Activated CD8-positive, alpha-beta memory T cell treated with anti-CD3 and anti-CD28 coated beads for 24 hours (primary cell): ENCODE results near the gene IL11.

Experiments
- DNase-seq: peaks from one replicate; pipeline ENCODE4 v3.0.0-alpha.2; 2020

Gene IL11

DNA sequence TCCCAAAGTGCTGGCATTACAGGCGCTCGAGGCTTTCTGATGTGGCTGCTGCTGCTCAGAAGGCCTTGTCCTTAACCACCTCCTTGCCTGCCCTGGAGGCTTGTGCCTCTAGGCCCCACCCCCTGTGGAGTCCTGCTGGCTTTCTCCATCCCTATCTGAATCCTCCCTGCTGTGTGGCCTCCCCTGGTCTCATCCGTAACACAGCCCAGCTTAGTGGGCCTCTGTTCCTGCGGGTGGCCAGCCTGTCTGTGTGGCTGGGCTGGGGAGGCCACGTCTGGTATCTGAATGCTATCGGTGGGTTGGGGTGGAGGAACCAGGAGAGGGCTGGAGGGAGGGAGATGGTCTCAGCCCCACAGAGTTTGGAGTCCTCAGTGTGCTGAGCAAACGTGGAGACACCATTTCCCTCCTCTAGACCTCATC is 20.2 kb upstream of the IL11 start:
- DNase-seq, result no peak

DNA sequence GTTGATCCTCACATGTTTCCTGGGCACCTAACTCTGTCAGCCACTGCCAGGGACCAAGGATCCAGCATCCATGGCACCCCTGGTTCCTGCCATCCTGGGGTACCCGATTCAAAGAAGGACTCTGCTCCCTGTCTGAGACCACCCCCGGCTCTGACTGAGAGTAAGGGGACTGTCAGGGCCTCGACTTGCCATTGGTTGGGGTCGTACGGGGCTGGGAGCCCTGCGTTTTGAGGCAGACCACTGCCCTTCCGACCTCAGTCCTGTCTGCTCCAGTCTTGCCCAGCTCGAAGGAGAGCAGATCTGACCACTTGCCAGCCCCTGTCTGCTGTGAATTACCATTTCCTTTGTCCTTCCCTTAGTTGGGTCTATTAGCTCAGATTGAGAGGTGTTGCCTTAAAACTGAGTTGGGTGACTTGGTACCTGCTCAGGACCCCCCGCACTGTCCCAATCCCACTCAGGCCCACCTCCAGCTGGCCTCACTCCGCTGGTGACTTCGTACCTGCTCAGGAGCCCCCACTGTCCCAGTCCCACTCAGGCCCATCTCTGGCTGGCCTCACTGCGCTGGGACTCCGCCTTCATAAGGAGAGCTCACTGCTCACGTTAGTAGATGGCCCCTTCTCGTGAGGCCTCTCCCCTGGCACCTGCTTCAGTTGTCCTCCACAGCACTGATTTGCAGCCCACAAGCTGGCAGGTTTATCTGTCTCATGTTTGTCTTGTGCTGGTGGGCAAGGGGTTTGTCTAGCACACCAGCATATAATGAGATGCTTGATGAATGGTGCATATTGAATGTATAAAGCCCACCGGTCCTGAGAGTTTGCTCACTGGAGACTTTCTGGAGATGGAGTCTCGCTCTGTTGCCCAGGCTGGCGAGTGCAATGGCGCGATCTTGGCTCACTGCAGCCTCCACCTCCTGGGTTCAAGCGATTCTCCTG is 19.4 kb upstream of the IL11 start:
- DNase-seq, result no peak

DNA sequence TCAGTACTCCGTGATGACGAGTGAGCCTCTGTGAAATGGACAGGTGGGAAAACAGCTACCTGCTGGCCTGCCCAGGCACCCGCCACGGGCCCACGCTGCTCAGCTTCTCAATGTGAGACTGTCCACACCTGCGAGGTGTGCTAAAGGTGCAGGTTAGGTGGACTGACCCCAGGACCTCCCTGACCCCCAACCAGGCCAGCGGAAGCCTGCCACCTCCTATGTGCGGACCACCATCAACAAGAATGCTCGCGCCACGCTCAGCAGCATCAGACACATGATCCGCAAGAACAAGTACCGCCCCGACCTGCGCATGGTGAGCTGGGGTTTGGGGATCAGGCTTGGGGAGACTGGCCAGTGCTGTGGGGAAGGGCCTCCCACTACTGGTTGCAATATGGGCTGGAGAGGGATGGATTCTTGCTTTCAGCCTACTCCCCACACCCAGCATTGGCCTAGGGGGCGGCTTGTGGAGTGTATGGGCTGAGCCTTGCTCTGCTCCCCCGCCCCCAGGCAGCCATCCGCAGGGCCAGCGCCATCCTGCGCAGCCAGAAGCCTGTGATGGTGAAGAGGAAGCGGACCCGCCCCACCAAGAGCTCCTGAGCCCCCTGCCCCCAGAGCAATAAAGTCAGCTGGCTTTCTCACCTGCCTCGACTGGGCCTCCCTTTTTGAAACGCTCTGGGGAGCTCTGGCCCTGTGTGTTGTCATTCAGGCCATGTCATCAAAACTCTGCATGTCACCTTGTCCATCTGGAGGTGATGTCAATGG is 17.7 kb upstream of the IL11 start:
- DNase-seq, result no peak

DNA sequence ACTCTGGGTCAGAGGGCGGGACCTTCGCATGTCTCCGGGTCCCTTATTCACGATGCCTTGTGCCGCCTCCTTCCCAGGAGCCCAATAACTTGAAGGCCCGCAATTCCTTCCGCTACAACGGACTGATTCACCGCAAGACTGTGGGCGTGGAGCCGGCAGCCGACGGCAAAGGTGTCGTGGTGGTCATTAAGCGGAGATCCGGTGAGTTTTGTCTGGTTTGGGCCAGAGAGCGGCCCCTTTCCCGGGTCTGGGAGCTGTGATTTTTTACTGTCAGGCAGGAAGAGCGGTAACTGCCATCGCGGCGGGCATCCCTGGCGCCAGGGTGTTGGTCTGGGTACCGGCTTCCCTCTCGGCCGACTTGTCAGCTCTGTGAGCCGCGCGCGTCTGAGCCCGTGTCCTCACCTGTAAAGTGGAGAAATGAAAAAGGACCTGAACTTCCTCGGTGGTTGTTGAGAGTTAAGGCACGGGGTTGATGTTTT is 16.3 kb upstream of the IL11 start:
- DNase-seq, result no peak

DNA sequence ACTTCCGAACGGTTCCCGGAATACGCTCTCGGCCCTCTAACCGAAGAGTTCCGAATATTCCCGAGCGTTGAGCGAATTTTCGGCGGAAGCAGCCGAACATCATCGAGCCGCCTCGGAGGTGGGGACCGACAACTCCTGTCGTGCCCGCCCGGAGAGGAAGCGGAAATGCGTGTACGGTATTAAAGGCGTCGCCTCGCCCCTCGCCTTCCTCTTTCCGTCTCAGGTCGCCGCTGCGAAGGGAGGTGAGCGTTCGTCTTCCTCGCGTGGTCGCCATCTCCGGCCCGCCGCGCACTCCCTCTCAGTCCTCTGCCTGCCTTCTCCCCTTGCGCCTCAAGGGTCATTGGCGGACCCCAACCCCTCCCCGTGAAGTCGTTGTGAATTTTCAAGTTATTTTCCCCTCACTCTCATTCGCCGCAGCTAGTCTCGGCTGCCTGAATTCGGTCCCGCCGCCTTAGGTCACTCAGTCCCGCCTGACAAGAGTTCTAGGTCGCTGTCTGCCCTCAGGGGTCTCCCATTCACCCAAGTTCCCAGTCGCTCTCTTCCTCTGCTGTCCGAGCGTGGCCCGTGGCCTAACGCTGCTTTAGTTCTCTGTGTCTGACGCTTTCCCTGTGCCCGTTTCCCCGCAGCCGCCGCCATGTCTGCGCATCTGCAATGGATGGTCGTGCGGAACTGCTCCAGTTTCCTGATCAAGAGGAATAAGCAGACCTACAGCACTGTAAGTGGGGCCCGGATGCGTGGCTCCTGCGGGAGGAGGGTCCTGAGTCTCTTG is 15.6 kb upstream of the IL11 start, which contains the start of gene RPL28:
Gene RPL28 (plus strand): TSS at position 209 of the 769 bp plus-strand sequence. CDS start 426 bp downstream, at position 635.
- DNase-seq, result peak; percentile 99

DNA sequence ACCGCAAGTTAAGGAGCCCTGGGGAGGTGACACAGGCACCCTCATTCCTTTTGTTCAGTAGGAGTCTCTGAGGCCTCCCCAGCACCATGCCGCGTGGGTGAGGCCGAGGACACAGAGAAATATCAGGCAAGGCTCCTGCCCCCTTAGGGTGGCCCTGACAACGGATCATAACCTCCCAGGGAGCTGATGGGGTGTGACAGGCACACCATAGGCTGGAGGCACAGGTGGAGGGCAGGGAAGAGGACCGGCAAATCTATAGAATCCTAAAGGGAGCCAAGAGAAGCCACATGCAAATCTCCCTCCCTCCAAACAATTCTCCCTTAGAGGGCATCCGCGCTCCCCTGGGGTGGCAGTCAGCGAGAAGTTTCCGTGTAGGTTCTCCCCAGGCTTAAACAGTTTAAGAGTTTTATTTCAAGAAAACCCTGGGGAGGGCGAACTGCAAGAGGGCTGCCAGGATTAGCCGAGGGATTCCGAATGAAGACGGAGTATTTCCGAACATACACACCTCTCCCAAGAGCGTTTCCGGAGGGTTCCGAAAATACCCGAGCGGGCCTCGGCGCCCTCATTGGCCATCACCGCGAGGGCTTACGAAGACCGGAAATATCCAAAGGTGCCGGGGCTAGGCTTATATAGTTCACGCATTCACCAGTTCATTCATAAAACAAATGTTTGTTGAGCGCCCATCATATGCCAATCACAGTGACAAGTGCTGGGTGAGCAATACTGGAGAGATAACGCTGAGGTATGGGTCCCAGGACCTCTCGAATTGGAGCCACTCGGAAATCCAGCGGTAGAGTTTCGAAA is 14.9 kb upstream of the IL11 start:
- DNase-seq, result peak; percentile 98

DNA sequence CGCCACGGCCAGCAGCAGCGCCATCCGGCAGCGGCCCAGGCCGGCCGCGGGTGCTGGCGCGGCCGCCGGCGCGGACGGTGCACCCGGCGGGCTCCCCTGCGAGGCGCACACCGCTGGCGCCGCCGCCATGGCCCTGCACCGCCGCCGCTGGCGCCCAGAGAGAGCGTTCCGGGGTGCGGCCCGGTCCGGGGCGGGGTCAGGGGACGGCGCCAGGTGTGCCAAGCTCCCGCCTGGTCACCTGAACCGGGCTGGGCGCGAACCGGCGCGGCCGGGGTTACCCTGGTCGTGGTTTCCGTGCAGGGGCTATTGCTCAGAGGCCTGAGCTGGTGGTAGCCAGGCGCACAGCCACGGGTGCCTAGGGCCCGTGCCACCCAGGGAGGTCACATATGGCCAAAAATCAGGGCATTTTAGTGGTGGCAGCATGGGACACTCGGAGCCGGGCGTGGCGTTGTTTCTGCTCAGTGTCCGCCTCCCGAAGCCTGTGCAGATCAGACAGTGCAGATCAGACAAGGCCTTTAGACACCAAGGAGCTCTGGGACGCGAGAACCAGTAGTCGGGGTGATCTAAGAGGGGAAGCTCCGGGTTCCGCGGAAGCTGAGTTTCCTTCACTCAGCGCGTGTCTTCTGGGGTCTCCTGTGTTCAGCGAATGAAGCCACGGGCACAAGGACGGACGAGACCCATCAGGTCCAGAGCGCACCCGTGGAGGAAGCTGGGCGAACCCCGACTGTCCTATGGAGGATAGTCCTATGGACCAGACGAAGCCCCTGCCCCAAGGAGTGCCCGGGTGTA is 14.1 kb upstream of the IL11 start, which contains the start of gene TMEM238:
Gene TMEM238 (minus strand): TSS at position 162 of the 789 bp plus-strand sequence. CDS start 33 bp downstream, at position 129.
- DNase-seq, result peak; percentile 86

DNA sequence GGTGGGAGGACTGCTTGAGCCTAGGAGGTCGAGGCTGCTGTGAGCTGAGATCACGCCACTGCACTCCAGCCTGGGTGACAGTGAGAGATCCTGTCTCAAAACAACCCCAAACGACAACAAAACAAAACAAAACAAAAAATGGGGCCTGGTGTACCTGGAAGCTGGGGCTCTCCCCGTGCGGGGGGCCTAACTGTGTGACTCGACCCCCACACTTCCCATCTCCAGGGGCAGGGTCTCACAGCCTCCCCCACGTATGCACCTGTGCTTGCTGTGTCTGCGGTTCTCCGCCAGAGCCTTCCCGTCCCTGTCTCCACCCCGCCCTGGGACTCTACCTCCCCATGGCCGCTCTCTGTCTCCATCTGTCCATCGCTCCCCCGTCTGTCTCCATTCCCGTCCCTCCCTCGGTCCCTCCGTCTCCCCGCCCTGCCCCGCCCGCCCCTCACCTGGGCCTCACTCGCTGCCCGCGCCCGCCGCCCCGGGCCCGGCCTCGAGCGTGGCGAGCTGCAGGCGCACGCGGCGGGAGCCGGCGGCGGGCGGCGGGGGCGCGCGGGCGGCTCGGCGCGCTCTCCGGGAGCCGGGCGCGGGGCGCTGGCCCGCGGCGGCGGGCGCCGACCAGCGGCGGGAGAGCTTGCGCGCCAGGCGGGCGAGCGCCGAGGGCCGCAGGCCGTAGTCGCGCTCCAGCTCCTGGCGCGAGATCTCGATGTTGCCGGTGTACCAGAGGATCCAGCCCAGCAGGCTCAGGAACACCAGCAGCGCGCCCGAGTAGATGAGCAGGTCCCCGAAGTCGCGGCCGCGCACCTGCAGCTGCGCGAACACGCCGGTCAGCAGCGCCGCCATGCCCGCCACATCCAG is 13.2 kb upstream of the IL11 start:
- DNase-seq, result peak; percentile 84

DNA sequence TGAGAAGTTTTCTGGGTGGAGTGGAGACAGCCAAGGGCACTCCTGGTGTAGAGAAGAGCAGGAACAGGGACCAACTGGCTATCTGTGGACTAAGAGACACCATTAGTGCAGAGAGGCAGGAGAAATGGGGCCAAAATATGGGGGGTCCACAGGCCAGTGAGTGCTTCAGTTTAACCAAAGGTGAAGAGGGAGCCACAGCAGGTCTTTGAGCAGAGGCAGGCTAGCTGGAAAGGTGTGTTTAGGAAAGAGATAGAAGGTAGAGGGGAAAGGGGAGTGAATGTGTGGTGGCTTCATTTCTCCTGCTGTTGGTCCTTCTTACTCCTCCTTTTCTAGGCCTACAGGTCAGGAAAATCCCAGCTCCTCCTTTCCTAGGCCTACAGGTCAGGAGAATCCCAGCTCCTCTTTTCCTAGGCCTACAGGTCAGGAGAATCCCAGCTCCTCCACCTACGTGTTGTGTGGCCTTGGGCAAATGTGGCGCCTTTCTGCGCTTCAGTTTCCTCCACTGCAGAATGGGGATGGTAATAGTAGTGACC is 12.3 kb upstream of the IL11 start:
- DNase-seq, result no peak

DNA sequence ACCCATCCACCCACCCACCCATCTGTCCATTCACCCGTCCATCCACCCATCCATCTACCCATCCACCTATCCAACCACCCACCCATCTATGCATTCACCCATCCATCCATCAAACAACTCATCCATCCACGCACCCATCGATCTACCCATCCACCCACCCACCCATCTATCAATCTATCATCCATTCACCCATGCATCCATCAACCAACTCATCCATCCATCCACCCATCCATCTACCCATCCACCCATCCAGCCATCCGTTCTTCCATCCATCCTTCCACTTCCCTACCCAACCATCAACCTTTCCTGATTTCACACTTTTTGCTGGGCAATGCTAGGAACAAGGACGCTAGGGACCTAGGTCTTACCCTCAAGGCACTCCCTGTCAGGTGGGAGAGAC is 11.8 kb upstream of the IL11 start:
- DNase-seq, result no peak

DNA sequence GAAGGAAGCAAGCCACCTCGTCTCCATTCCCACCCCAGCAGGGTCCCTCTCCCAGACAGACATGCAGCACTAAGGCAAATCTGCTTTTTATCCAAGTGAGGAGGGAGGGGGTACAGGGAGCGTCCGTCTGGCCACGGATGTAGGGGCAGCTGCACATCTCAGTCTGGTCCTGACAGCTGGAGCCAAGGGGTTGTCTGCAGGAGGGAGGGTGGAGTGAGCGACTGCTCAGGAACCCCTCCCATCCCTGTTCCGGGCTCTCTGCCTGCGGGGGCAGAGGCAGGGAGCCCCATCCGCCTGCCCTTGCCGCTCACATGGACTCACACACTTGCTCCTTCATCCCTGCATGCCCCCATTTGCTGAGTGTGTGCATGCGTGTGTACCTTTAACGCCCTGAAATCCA is 8.9 kb upstream of the IL11 start:
- no peak for DNase-seq

DNA sequence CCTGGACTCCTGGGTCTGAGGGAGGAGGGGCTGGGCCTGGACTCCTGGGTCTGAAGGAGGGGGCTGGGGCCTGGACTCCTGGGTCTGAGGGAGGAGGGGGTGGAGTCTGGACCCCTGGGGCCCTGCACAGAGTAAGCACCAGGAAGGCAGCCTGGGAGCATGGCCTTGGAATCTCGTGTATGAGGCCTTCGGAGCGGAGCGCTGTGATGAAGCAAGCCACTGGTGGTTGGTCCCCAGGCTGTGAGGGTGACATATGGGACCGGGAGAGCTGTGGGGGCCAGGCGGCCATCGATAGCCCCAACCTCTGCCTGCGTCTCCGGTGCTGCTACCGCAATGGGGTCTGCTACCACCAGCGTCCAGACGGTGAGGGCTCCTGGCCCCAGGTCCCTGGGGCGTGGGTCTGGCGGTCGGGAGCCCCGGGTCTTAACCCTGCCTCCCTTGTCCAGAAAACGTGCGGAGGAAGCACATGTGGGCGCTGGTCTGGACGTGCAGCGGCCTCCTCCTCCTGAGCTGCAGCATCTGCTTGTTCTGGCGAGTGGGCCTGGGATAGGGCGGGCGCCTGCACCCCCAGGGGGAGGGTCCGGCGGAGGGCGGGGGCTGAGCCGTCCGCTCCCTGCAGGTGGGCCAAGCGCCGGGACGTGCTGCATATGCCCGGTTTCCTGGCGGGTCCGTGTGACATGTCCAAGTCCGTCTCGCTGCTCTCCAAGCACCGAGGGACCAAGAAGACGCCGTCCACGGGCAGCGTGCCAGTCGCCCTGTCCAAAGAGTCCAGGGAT is 7.3 kb upstream of the IL11 start:
- DNase-seq, result no peak

DNA sequence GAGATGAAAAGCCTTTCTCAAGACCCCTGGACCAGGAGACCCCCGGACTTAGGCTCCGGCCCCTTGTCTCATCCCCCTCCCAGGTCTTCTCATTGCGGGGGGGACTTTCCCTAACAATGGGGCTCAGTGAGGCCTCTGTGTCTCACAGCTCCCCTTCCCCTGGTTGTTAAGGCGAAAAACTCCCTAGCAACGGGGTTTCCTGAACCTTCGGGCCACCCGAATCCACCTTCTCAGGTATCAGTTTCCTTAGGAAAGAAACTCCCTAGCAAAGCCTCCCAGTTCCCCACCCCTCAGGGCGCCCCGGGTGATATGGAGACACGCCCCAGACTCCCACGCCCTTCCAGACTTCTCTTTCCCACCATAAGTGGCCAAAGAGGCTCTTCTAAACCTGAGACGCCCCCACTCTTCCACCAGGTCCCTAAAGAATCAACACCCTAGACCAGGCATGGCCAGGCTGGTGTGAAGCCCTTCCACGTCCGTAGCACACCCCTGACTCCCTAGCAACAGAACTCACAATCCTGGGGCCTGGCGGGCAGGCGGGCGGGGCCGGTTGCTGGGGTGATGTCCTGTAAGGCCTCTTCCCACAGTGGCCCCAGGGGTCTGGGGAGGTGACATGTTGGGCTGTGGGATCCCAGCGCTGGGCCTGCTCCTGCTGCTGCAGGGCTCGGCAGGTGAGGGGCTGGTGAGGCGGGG is 6.1 kb upstream of the IL11 start, which contains the start of gene TMEM190:
Gene TMEM190 (plus strand): TSS at position 586 of the 693 bp plus-strand sequence. CDS start 28 bp downstream, at position 614.
- no peak for DNase-seq

DNA sequence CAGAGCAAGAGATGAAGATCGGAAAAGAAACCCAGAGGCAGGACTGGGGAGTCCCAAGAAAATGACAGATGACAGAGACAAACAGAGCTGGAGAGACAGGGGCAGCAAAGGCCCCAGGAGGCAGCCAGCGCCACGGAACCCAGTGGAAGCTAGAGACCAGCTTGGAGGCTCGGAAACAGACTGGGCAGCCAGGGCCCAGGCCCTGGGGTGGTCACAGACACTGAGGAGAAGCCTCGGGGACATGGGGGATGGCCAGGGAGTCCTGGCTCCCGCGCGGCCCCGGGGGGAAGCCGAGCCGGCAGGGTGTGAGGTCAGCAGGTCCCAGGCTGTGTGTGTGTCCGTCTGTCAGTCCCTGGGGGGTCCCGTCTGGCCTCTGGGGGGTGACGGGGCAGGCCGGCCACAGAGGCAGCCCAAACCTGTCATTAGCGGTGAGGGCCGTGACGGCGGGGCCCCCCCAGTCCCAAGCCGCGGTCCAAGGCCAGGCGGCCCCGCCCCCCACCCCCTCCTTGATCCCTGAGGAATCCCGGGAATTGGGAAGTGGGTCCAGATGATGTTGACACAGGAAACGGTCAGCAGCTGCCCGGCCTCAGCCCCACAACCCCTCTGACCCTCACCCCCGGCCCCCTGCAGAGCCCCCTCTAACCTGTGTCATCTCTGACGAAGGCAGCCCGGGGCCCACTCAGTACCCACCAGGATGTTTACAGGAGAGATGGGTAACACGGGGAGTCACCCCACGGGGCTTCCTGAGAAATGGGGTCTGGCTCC is 3.9 kb upstream of the IL11 start:
- no peak for DNase-seq

DNA sequence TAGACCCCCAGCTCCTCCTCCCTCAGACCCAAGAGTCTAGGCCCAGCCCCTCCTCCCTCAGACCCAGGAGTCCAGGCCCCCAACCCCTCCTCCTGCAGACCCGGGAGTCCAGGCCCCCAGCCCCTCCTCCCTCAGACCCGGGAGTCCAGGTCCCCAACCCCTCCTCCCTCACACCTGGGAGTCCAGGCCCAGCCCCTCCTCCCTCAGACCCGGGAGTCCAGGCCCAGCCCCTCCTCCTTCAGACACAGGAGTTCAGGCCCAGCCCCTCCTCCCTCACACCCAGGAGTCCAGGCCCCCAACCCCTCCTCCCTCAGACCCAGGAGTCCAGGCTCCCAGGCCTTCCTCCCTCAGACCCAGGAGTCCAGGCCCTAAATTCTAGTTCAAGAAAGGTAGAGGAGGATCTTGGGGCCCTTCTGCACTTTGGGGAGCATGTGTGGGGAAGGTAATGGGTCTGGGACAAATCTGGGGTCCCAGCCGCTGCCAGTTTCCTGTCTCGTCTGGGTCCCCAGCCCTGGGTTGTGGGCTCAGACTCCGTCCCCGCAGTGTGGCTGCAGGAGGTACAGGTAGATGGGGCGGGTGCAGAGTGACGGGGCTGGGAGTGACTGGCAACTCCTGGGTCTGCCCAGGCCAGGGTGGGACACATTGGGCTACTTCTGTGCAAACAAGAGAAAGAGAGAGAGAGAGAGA is 3.2 kb upstream of the IL11 start:
- no peak for DNase-seq

DNA sequence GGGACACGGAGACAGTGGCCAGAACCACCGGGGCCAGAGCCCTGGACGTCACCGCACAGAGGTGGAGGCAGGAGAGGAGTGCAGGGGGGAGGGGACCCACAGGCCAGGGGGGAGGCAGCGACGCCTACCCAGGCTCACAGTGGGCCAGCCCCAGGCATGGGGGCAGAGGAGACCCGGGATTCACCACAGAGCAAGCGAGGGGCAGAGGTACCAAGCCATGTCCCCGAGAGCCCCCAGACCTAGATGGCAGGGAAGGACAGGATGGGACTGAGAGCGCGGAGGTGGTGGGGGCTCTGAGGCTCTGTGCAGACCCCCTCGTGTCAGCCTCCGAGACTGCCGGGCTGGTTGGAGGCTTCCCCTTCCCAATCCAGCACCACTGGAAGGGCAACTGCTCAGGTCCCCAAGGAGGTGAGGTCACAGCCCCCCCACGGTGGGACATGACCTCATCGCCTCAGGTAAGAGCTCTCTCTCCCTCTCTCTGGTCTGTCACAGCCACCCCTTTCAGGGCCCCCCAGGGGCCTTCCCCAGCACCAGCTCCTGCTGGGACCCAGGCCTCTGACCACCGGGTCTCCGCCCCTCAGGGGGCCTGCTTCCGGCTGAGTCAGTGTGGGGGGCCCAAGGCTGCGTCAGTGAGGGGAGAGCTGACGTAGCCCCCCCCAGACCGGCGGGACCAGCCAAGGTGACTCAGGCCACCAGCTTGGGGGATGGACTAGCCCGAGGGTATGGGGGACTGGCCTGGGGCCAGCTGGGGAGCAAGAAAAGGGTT is 2.2 kb upstream of the IL11 start:
- DNase-seq, result peak; percentile 60
